Gastroesophageal sphincter (tissue), 4 donors: ENCODE results near the gene SEMA3A. TPM values are rescaled to one million over a fixed set of nuclear protein-coding genes. Genes with fewer than 3 reads are reported as not detected.
A peak's percentile ranks its signal among the peaks of the same experiment; 100 is the strongest.

ENCODE experiments used
- ATAC-seq: fragments of 150-250 bp; one replicate; pipeline ENCODE4 v1.9.1; 2016; ENCODE audit warnings: mild to moderate bottlenecking, moderate library complexity
- H3K27ac ChIP-seq, 4 donors: fragments of 200-600 bp; sonication (generic) in 3 of 4; 1 replicate in 3 of 4; 2 replicates in 1 of 4; pipeline ENCODE4 v1.5.1; 2016 to 2019
- H3K27me3 ChIP-seq: fragments of 200-600 bp; sonication (generic); one replicate; pipeline ENCODE4 v1.5.1; 2019
- H3K36me3 ChIP-seq, 2 donors: fragments of 200-600 bp; sonication (generic); one replicate each; pipeline ENCODE4 v1.5.1; 2019; ENCODE audit warnings: control low read depth in 1 of 2
- H3K4me1 ChIP-seq, 3 donors: fragments of 200-600 bp; sonication (generic); 1 replicate in 2 of 3; 2 replicates in 1 of 3; pipeline ENCODE4 v1.5.1; 2016 to 2019; ENCODE audit warnings: control low read depth in 2 of 3
- H3K4me3 ChIP-seq, 2 donors: fragments of 200-600 bp; sonication (generic); one replicate each; pipeline ENCODE4 v1.5.1; 2019; ENCODE audit warnings: mild to moderate bottlenecking in 1 of 2, moderate library complexity in 1 of 2
- H3K9me3 ChIP-seq, 3 donors: fragments of 200-600 bp; sonication (generic); one replicate each; pipeline ENCODE4 v1.5.1; 2017 to 2019; ENCODE audit warnings: control low read depth in 2 of 3
- CTCF ChIP-seq, 4 experiments: fragments of 200-600 bp in 2 of 4; fragments of 450-650 bp in 2 of 4; sonication (generic) in 1 of 4; IDR thresholded peaks; one replicate each; pipeline ENCODE4 v1.5.1; 2017 to 2019; ENCODE audit warnings: antibody characterized with exemption in 4 of 4, mild to moderate bottlenecking in 2 of 4, moderate library complexity in 2 of 4
- EP300 ChIP-seq: sonication (generic); formaldehyde crosslinking; IDR thresholded peaks from one replicate; pipeline ENCODE4 v1.6.1; 2017; ENCODE audit warnings: antibody characterized with exemption, mild to moderate bottlenecking
- POLR2A ChIP-seq, 2 donors: fragments of 450-650 bp; IDR thresholded peaks; one replicate each; pipeline ENCODE4 v1.6.1; 2017; ENCODE audit warnings: antibody characterized with exemption in 2 of 2, mild to moderate bottlenecking in 2 of 2, moderate library complexity in 1 of 2
- POLR2AphosphoS5 ChIP-seq: sonication (generic); formaldehyde crosslinking; IDR thresholded peaks from one replicate; pipeline ENCODE4 v1.6.1; 2017; ENCODE audit warnings: antibody characterized with exemption
- WGBS, 2 donors: methylation state at CpG; one replicate each; pipeline ENCODE4 v1.1.5; 2018; ENCODE audit warnings: low coverage in 1 of 2; 5-methylcytosine and 5-hydroxymethylcytosine counted together
- total RNA-seq, 4 donors: library from RNA; depleted of rRNA; stranded (reverse); fragments of >200 nt; gene quantifications; one replicate each; pipeline ENCODE4 v1.1.0, GENCODE V29; 2016

SEMA3A gene
- total RNA-seq, 4 donors from 2014 or later = 24.6 to 61.6 (median 33.0) TPM

GRCh38 chr7:83984591-83984990 is 210.0 kb downstream of the SEMA3A start:
- no peak for ATAC-seq
- no peaks in the 10 kb centered on the region for H3K9me3 ChIP-seq
- H3K36me3 ChIP-seq = no peaks in the 10 kb centered on the region
- H3K27ac ChIP-seq = no peak overlapping the region
- H3K27me3 ChIP-seq = no peaks in the 10 kb centered on the region
- peaks cover 0 to 13% (median 5%) of the 10 kb centered on the region in 3 donors for H3K4me1 ChIP-seq
- TF ChIP-seq CTCF (IDR thresholded peaks at IDR 0.05) (no peak), EP300 (no peak), POLR2A (IDR thresholded peaks at IDR 0.05) (no peak), POLR2AphosphoS5 (no peak)
- H3K4me3 ChIP-seq = no peak overlapping the region

- ATAC-seq = no peak
- no peaks in the 10 kb centered on the region for H3K9me3 ChIP-seq
- 19 to 22% methylated on average over 4 of the region's 4 CpGs for WGBS, 2 donors
- TF ChIP-seq CTCF (IDR thresholded peaks at IDR 0.05) (no peak), POLR2A (IDR thresholded peaks at IDR 0.05) (no peak), POLR2AphosphoS5 (no peak), EP300 (no peak)
- H3K27ac ChIP-seq = peak overlapping the region in 1 of 4 donors; percentile 0
- no peaks in the 10 kb centered on the region for H3K36me3 ChIP-seq
- no peaks in the 10 kb centered on the region for H3K27me3 ChIP-seq
- H3K4me3 ChIP-seq = no peak overlapping the region
- H3K4me1 ChIP-seq = peaks cover 0 to 13% (median 5%) of the 10 kb centered on the region in 3 donors
Measured at GRCh38 chr7:83984076-83984475, 210.5 kb downstream of the SEMA3A start.

GRCh38 chr7:83983606-83984005 is 211.0 kb downstream of the SEMA3A start:
- 23 to 50% methylated on average over 1 of the region's 1 CpG for WGBS, 2 donors
- Histone ChIP-seq H3K9me3 (no peaks in the 10 kb centered on the region), H3K27me3 (no peaks in the 10 kb centered on the region), H3K4me3 (no peak overlapping the region), H3K4me1 (peaks cover 0 to 13% (median 5%) of the 10 kb centered on the region in 3 donors), H3K36me3 (no peaks in the 10 kb centered on the region), H3K27ac (no peak overlapping the region)
- TF ChIP-seq POLR2AphosphoS5 = no peak
- ATAC-seq = no peak

GRCh38 chr7:83976302-83976701 is 218.3 kb downstream of the SEMA3A start:
- Histone ChIP-seq H3K36me3 (no peaks in the 10 kb centered on the region), H3K27ac (no peak overlapping the region), H3K9me3 (no peaks in the 10 kb centered on the region), H3K27me3 (no peaks in the 10 kb centered on the region), H3K4me1 (no peaks in the 10 kb centered on the region), H3K4me3 (no peak overlapping the region)
- TF ChIP-seq POLR2AphosphoS5 = no peak
- TF ChIP-seq CTCF (IDR thresholded peaks at IDR 0.05) = peak; percentile 43 to 70 (median 65)
- TF ChIP-seq EP300 = no peak
- no peak for ATAC-seq

GRCh38 chr7:83970081-83970480 is 224.5 kb downstream of the SEMA3A start:
- no peaks in the 10 kb centered on the region for H3K27me3 ChIP-seq
- H3K27ac ChIP-seq = no peak overlapping the region
- TF ChIP-seq POLR2A (IDR thresholded peaks at IDR 0.05) = no peak
- TF ChIP-seq CTCF (IDR thresholded peaks at IDR 0.05) = no peak
- no peak for TF ChIP-seq EP300
- TF ChIP-seq POLR2AphosphoS5 = no peak

GRCh38 chr7:83964318-83964717 is 230.3 kb downstream of the SEMA3A start:
- no peaks in the 10 kb centered on the region for H3K27me3 ChIP-seq
- no peak for ATAC-seq
- TF ChIP-seq CTCF (IDR thresholded peaks at IDR 0.05) (no peak), POLR2AphosphoS5 (no peak), POLR2A (IDR thresholded peaks at IDR 0.05) (no peak), EP300 (no peak)
- no peak overlapping the region for H3K4me3 ChIP-seq
- H3K9me3 ChIP-seq = no peaks in the 10 kb centered on the region
- H3K36me3 ChIP-seq = peaks cover 0 to 20% of the 10 kb centered on the region in 2 donors
- no peaks in the 10 kb centered on the region for H3K4me1 ChIP-seq
- no peak overlapping the region for H3K27ac ChIP-seq

More at GRCh38 chr7:83970081-83970480, 224.5 kb downstream of the SEMA3A start:
- H3K9me3 ChIP-seq = no peaks in the 10 kb centered on the region
- ATAC-seq = no peak
- no peak overlapping the region for H3K4me3 ChIP-seq
- peaks cover 0 to 5% of the 10 kb centered on the region in 2 donors for H3K36me3 ChIP-seq
- no peaks in the 10 kb centered on the region for H3K4me1 ChIP-seq
